Measurements from ENCODE around the gene GPR84. TPM values are rescaled to one million over a fixed set of nuclear protein-coding genes. Genes with fewer than 3 reads are reported as not detected.

Gene GPR84
- total and polyA plus RNA-seq, 2 experiments from 2014 or later = not detected

GRCh38 chr12:54375259-54375579 lies 10.9 kb upstream of the GPR84 start:
- no peak overlapping the region for H3K27ac Mint-ChIP-seq
- H4K20me1 ChIP-seq (replicated peaks; ENCODE audit: insufficient read depth) = no peaks in the 10 kb centered on the region; the same call in none of the 2 replicates
- H3K4me3 ChIP-seq = no peak overlapping the region
- peaks cover 23% of the 10 kb centered on the region for H3K36me3 Mint-ChIP-seq (ENCODE audit: low read depth)
- H3K4me2 ChIP-seq = no peak overlapping the region
- peaks cover 22% of the 10 kb centered on the region for H3K27me3 ChIP-seq (ENCODE audit: insufficient read depth)
- no peaks in the 10 kb centered on the region for H3K9me2 ChIP-seq (ENCODE audit: insufficient read depth)
- no peak overlapping the region for H2AFZ ChIP-seq
- H3K9me3 Mint-ChIP-seq = no peaks in the 10 kb centered on the region
- no peak overlapping the region for H3K4me3 Mint-ChIP-seq
- no peaks in the 10 kb centered on the region; the same call in 1 of the 2 replicates for H3F3A ChIP-seq (replicated peaks; ENCODE audit: low read depth)
- ATAC-seq = no peak
- H3K27ac ChIP-seq (ENCODE audit: low read depth) = no peak overlapping the region
- no peaks in the 10 kb centered on the region for H3K36me3 ChIP-seq (ENCODE audit: insufficient read depth)
- peaks cover 16% of the 10 kb centered on the region for H3K27me3 Mint-ChIP-seq (ENCODE audit: insufficient read depth, low read depth, poor library complexity)
- DNase-seq (ENCODE audit: low spot score) = no peak
- TF ChIP-seq EZH2phosphoT487 (IDR thresholded peaks at IDR 0.05; ENCODE audit: unreplicated experiment) (no peak), ZNF114 (CRISPR knock-in tag; IDR thresholded peaks at IDR 0.05) (no peak)
- peaks cover 11% of the 10 kb centered on the region for H3K4me1 ChIP-seq (ENCODE audit: insufficient read depth)
- peaks cover 31% of the 10 kb centered on the region for H3K4me1 Mint-ChIP-seq
- H3K79me2 ChIP-seq (replicated peaks; ENCODE audit: insufficient read depth) = no peaks in the 10 kb centered on the region

GRCh38 chr12:54374562-54375258 lies 10.4 kb upstream of the GPR84 start:
- H4K20me1 ChIP-seq (replicated peaks; ENCODE audit: insufficient read depth) = no peaks in the 10 kb centered on the region; the same call in 1 of the 2 replicates
- no peak for DNase-seq (ENCODE audit: low spot score)
- TF ChIP-seq POLR2AphosphoS5 (IDR thresholded peaks at IDR 0.05; ENCODE audit: low read depth) (no peak), ETS1 (IDR thresholded peaks at IDR 0.05) (no peak), REST (IDR thresholded peaks at IDR 0.05; ENCODE audit: unreplicated experiment) (no peak), ZNF114 (CRISPR knock-in tag; IDR thresholded peaks at IDR 0.05) (no peak), ZNF331 (CRISPR knock-in tag; IDR thresholded peaks at IDR 0.05; ENCODE audit: low read depth) (no peak), EZH2phosphoT487 (IDR thresholded peaks at IDR 0.05; ENCODE audit: unreplicated experiment) (no peak), EZH2 (IDR thresholded peaks at IDR 0.05; ENCODE audit: low read depth, unreplicated experiment) (no peak), NANOG (IDR thresholded peaks at IDR 0.05; ENCODE audit: borderline replicate concordance) (no peak)
- H3K9me2 ChIP-seq (ENCODE audit: insufficient read depth) = no peaks in the 10 kb centered on the region
- Mint-ChIP-seq H3K27me3 (ENCODE audit: insufficient read depth, low read depth, poor library complexity) (peaks cover 20% of the 10 kb centered on the region), H3K4me1 (peaks cover 29% of the 10 kb centered on the region), H3K36me3 (ENCODE audit: low read depth) (peaks cover 23% of the 10 kb centered on the region), H3K4me3 (no peak overlapping the region), H3K9me3 (no peaks in the 10 kb centered on the region), H3K27ac (no peak overlapping the region)
- H3K4me3 ChIP-seq = no peak overlapping the region
- no peaks in the 10 kb centered on the region for H3K79me2 ChIP-seq (replicated peaks; ENCODE audit: insufficient read depth)
- ATAC-seq = no peak
- H2AFZ ChIP-seq = no peak overlapping the region
- H3K4me2 ChIP-seq = no peak overlapping the region
- H3K27me3 ChIP-seq (ENCODE audit: insufficient read depth) = peaks cover 26% of the 10 kb centered on the region
- H3K36me3 ChIP-seq (ENCODE audit: insufficient read depth) = no peaks in the 10 kb centered on the region
- H3K4me1 ChIP-seq (ENCODE audit: insufficient read depth) = peaks cover 11% of the 10 kb centered on the region
- H3K27ac ChIP-seq (ENCODE audit: low read depth) = no peak overlapping the region
- no peaks in the 10 kb centered on the region; the same call in 1 of the 2 replicates for H3F3A ChIP-seq (replicated peaks; ENCODE audit: low read depth)
